Glomerular visceral epithelial cell (primary cell): Measurements from ENCODE around the gene BRWD1.

ENCODE experiments used
- DNase-seq: peaks from one replicate; pipeline ENCODE4 v3.0.0-alpha.2; 2016; ENCODE audit errors: extremely low spot score

BRWD1 gene

GRCh38 chr21:39134288-39134810 lies 179.1 kb downstream of the BRWD1 start:
- DNase-seq = no peak
